Measurements from ENCODE around the gene ITGB2.

DNA sequence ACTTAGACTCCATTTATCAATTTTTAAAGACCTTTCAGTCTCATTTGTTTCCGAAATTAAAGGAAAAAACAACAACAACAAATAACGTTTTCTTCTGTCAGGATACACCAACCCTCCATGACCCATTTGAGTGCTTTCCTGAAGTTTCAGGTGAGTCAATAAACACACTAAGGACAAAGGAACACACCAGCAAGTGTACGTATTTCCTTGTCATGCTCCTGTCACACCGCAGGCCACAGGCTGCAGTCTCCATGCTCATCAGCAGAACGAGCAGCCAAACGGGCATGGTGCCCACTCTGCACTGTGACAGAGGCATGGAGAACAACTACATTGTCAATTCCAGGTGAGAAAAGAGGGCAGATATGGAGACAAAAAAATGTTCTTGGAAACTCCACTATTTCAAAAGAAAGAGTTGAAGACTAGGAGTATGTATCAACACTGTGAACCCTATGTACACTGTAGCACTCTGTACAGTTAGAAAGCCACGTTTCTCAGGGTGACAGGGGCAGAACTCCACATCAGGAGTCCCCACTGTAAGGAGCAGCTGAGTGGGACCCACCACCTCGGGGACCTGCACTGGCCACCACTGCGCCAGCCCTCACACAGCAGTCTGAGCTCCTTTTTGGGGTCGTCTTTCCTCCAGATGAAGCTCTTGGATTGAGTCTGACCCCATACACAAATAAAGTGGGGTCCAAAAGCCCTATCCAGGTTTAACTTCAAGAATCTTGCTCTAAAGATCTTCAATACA lies 49.8 kb downstream of the ITGB2 start:
- TF ChIP-seq, protein P1, sequence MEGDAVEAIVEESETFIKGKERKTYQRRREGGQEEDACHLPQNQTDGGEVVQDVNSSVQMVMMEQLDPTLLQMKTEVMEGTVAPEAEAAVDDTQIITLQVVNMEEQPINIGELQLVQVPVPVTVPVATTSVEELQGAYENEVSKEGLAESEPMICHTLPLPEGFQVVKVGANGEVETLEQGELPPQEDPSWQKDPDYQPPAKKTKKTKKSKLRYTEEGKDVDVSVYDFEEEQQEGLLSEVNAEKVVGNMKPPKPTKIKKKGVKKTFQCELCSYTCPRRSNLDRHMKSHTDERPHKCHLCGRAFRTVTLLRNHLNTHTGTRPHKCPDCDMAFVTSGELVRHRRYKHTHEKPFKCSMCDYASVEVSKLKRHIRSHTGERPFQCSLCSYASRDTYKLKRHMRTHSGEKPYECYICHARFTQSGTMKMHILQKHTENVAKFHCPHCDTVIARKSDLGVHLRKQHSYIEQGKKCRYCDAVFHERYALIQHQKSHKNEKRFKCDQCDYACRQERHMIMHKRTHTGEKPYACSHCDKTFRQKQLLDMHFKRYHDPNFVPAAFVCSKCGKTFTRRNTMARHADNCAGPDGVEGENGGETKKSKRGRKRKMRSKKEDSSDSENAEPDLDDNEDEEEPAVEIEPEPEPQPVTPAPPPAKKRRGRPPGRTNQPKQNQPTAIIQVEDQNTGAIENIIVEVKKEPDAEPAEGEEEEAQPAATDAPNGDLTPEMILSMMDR (IDR thresholded peaks at IDR 0.05; ENCODE audit: low read length), result no peak
- TF ChIP-seq EZH2 (IDR thresholded peaks at IDR 0.05; ENCODE audit: borderline replicate concordance, low read length), result no peak

Data from OCI-LY1 (cell line).